Bone marrow (tissue), 2 donors: ENCODE data around the gene CCDC148.
A peak's percentile ranks its signal among the peaks of the same experiment; 100 is the strongest.

Source experiments
- DNase-seq, 2 donors: peaks; one replicate each; lab custom pipeline; 2025; lab: John Stamatoyannopoulos, UW

Gene CCDC148

DNA sequence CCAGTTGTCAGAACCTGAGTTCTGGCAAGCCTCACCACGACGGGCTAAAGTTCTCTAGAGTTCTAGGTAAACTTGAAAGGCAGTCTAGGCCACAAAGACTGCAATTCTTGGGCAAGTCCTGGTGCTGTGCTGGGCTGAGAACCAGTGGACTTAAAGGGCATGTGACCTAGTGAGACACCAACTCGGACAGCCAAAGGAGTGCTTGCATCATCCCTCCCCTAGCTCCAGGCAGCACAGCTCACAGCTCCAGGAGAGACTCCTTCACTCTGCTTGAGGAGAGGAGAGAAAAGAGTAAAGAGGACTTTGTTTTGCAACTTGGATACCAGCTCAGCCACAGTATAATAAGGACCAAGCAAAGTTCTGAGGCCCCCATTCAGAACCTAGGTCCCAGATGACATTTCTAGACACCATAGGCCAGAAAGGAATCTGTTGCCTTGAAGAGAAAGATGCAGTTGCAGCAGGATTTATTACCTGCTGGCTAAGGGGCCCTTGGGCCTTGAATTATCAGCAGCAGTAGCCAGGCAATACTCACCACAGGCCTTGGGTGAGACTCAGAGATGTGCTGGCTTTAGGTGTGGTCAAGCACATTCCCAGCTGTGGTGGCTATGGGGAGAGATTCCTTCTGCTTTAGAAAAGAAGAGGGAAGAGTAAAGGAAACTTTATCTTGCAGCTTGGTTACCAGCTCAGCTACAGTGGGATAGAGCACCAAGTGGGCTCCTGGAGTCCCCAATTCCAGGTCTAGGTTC is 303.1 kb downstream of the CCDC148 start:
- DNase-seq: no peak

DNA sequence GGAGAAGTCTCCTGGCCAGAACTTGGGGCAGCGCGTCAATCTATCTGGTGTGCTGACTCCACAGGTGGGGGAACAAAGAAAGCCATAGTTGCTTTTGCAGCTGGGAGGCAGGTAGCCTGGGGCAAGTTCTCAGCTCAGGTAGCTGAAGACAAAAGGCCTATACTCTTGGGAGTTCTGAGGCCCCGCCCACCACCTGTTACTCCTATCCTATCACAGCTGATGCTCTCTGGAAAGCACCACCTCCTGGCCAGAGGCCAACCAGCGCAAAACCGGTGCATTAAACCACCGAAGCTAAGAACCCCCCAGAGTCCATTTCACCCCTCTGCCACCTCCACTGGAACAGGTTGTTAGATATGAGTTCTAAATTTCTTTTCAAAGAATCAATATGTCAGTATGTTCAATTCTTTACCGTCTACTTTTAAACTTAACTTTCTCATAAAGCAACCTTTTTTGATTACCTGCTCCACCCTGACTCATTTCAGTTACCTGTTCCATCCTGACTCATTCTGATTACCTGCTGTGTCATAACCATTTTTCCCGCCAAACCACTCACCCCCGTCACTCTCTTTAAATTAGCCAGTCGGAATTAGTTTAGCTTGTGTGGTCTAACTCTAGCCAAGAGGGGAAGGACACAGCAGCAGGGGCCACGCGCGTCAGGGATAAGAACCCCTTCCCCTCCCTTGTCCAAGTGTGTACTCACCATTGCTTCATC is 311.5 kb downstream of the CCDC148 start:
- DNase-seq: no peak

DNA sequence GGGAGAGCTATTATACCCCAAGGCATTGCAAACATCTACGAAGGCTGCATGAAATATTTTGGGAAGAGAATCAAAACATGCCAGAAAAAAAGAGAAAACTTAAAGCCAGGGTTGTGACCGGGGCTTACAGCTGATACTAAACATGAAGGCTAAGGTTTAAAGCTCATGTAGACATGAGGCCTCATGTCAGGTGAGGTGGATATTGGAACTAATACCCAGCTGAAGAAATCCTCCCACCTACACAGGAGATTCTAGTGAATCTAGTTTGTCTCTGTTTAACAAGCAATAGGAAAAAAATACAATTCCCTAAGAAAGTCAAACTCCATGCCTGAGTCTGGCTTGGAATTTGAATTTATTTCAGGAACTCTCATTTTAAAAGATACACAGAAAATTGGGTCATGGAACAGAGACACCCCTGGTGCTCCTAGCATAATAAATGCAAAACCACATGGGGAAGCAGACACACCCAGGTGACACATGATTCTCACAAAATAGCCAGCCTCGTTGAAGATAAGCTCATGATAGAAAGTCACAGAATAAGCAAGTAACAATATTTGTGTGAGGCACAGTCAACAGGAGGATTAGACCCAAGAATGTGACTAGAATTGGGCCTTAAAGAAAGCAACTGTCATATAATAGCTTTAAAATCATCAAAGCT is 312.7 kb downstream of the CCDC148 start:
- no peak for DNase-seq

DNA sequence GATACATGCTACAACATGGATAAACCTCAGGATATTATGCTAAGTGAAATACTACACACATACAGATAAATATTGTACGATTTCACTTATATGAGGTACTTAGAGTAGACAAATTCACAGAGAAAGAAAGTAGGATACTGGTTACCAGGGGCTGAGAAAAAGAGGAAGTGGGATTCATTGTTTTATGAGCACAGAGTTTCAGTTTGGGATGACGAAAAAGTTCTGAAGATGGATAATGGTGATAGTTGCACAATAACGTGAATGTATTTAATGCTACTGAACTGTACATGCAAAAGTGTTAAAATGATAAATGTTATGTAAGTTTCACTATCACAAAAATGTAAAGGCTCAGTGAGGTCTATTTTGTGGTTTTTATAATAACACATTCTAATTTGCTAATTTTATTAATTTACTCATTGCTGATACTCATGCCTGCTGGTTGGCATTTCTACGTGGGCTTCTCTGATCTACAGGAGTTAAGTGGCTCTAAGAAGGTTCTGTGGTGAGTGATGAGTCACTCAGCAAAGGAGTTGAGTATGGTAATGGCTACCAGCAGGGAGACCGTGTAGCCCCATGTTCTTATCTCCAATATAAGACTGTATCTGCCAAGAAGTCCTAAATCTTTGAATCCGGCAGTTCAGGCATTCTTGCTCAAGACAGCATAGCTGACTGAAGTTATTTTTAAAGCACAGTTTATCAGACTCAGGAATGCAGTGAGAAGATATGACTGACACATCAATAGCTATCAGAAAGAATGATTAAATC is 313.8 kb downstream of the CCDC148 start:
- DNase-seq: peak in 1 of 2 donors; percentile 79

DNA sequence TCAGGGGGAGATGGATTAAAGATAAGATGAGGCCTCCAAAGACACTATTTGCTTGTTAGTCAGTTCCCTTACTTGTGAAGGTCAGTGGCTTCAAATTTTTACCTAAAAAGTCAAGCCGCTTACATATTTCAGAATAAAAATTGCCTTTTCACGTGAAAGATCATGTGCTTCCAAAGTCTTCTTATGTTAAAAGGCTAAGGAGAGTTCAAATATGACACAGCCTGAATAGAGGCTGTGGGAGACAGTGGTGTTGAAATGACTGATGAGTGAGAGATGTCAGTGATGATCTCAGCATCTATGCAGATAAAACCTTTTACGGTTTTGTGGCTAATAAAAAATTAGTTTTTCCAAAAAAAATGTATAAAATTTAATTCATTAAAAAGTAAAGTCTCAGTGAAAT is 314.4 kb downstream of the CCDC148 start:
- DNase-seq: no peak

DNA sequence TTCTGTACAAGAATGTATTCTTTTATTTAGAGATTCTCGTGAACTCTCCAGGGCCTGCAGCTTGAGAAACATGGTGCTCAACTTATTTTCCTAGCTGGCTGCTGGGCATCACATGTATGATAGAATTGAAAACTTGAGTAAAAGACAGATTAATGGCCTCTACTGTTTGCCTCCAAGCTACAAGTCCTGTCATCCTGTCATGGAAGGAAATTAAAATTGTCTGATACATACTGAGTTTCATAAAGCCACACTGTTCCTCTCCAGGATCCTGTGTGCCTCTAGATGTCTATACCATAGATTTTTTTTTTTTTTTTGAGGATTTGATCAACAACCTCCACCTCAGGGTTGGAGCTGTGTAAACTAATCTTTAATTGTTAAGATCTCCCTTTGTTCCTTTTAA is 316.4 kb downstream of the CCDC148 start:
- DNase-seq: no peak

DNA sequence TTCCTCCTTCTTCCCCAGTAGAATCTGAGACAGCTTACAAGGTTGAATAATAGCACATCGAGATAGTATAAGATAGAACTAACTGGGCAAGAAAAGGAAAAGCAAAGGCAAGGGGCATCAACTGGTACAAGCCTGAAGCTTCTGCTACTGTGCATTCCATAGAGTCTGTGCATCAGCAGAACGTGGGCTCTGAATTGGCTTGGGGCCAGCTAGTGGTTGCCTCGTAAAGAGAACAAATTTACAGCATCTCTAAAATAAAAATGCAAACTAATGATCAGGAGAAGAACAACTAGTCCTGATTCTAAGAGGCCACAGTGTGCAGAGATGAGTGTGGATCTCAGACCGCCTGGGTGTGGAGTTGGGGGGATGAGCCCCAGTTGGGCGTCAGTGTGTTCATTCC is 318.3 kb downstream of the CCDC148 start:
- no peak for DNase-seq

DNA sequence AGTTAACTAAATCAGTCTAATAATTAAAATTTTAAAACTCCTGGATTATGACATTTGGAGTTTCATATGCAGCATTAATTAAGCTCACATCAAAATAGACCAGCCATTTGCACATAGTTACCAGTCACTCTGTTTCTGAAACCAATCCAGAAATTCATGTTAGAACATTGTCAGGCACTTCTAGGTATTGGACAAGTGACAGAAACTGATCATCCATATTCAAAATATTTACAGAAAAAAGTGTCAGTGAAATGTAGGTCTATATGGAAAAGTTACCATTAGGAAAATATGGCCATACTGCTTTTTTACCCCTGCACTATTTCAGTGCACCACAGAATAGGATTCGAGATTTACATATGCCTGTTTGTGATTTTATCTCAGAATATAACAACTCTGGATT is 321.5 kb downstream of the CCDC148 start:
- DNase-seq: no peak

DNA sequence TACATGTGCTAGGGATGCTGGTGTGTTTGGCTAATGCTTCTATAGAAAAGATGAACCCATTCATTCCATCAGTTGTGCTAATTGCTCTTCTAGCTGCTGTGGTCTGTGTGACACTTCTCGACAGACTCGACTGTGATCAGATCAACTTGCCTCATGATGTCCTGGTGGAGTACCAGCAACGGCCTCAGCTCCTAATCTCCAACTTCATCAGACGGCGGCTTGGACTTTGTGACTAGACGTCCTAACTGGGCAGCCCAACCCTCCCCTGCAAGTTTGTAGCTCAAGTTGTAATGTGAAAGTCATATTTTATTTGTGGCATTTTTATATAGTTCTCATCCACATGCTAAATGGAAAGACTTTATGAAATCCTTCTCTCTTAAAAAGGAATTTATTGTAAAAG is 321.9 kb downstream of the CCDC148 start:
- no peak for DNase-seq

DNA sequence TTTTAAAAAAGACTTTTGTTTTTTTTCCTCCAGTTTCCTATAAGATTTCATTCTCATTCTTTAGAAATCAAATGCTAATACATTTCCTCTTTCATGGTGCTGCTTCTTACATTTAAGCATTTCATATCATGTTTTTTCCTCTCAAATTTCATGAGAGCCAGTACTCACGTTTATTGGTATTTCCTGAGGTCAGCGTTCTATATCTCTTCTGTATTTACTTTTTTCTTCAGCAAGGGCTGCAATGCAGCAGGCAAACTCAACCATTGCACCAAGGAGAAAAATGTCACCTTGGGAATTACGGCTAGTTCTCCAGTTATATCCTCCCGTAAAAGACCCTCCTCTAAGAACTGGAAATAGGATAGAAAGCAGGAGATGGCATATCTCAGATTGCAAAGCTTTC is 322.5 kb downstream of the CCDC148 start:
- no peak for DNase-seq

DNA sequence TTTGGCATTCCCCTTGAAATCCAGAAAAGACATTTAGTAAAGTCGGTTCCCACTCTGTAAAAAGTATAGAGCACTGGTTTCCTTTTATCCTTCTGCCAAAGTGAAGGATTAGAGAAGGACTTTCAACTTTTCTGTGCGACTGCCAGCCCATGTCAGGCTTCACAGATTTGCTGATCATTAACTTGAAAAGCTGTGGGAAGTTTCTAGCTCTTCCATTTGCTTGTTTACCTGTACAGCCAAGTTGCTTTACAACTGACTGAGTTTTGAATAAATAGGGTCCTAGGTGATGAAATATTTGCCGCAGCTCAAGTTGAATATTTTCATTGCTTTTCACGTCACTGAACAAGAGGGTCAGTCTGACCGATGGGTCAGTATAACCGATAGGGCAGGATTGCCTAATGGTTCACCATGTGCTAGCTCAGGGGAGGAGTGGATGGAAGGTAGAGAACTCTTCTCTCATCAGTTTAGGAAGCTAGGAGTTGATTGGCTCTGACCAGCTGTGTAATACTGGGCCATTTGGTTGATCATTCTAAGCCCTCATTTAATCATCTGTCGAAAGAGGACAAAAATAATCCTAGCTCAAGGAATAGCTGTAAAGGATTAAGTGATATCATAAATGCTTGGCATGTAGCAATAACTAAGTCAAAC is 324.5 kb downstream of the CCDC148 start:
- no peak for DNase-seq

DNA sequence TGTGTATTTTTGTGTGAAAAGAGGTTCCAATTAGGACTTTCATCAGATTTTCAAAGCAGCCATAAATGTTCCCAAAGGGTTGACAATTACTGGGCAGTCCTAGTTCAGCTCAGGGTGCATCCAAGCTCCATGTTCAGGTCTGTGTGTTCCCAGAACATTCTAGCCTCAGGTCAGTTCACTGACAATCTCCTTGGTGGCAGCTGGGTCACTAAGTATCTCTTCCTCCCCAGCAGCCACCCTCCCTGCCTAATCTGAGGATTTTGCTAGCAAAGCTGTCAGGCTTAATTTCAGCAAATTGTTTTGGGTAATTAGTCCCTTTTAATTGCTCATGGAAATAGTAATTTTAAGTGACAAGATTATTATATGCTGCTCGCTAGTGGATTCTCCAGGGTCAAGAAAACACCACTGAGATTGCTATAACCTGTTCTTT is 325.1 kb downstream of the CCDC148 start:
- no peak for DNase-seq

DNA sequence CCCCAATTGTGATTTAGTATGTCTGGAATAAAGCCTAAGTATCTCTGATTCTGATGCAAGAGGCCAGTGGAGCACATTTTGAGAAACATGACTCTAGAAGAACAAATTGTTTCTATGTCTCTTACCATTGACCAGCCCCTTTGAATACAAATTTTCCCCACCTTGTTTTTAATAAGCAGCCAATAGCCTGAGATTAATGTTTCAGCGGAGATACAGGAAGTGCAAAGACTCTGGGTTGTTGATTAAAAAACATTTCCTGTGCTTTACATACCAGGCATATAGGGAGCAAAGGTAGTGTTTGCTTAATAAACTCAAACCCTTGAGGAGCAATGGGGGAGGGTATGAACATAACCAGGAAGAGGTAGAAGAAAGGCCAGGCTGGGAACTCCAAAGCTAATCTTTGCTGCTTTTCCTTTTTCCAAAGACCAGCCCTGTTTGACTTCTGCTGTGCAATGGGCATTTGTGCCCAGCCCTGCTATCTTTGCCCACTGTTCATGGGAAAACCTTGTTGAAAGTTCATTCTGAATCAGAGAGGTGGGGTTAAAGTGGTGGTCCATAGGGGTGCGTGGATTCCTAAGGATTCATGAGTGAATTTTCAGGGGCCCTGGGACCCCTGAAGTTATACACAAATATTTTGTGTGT is 325.6 kb downstream of the CCDC148 start:
- DNase-seq: no peak

DNA sequence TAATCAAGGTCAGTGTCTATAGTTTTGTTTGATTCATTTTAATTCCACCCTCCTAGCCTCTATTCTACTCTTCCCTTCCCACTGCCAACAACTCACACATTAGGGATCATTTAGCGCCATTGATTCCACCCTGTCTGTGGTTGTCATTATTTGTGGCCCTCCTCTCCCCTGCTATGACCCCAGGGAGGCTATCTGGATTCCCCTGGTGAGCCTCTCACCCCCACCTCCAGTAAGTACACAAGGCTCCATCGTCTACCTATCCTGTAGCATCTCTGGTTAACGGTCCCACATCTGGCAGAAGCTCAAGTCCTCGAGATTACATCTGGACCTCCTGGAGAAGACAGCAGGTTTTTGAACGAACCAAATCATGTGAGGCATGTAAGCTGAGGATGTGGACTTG is 327.5 kb downstream of the CCDC148 start:
- no peak for DNase-seq

DNA sequence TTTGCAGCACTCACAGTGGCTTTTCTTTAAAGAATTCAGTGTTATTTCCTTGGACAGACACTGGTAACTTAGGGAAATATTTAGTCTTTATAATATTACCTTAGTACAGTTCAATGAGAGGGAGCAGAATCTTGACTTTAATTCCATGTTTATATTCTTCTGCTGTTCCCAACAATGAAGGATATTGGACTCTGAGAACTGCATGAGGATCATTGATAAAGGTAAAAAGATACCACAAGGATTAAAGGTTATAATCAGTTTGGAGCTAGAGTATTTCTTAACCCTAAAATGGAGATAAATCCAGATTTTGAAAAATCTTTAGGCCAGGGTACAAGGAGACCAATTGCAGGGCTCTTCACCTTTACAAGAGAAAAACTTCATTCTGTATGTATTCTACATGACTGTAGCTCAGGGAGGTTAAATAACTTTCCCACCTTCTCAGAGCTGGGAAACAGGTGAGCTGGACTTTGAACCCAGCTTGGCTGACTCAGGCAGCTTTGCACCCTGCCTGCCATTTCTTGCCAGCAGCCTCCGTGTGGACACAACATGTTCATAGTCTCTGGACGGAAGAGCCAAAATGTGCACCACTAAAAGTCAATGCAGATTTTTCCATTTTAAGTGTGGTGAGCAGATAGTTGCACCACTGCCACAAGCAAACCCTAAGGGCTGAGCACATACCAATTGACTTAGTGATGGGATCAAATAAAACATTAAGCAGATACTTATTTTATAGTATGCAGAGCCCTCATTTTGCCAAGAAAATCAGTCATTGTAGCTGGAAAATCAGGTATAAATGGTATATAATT is 328.2 kb downstream of the CCDC148 start:
- DNase-seq: no peak

DNA sequence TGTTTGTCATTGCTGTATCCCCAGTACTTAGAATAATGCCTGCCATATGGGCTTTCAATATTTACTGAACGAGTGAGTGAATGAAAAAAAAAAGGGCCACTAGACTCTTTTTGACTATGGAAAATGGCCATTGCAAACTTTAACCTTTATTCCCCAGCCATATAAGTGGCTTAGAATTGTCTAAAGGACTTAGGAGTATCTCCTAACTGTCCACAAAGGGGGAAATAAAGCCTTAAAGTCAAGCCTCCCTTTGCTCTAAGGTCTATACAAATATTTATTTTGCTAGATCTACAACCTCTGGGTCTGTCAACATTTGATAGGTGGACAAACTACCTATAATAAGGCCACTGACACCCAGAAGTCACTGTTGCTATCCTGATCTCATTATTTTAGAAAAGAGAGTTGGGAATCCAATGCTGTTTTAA is 329.2 kb downstream of the CCDC148 start:
- DNase-seq: no peak

DNA sequence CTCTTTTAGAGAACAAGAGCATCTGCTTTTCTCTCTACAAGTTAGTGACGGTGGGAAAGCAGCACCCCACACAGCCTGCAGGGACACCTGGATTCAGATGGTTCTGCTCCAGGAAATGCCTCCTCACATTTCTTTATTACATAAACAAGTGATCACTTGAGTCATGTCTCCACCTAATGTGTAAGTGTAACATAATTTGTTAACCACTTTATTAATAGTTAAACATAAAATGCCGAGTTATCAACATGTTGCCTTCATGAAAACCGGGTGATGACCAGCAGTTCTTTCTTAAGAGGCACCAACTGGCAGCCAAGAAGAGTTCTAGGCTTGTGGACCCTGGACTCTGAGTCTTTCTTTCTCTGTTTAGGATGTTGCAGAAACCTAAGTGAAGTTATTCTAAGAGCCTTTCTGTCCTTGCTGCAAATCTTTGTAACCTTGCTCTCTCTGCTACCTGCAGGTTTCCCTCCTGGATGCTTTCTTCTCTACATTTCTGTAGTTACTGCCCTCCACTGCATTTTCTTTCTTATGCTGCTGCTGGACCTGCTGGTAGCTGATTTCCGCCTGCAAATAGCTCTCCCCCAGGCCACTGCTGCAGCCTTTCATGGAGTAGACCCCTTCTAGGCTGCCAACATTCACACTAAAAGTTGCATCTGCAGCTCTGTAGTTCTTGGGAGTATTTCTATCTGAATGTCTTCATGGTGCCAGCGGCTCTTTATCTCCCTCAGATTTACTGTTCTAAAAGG is 330.6 kb downstream of the CCDC148 start:
- no peak for DNase-seq

DNA sequence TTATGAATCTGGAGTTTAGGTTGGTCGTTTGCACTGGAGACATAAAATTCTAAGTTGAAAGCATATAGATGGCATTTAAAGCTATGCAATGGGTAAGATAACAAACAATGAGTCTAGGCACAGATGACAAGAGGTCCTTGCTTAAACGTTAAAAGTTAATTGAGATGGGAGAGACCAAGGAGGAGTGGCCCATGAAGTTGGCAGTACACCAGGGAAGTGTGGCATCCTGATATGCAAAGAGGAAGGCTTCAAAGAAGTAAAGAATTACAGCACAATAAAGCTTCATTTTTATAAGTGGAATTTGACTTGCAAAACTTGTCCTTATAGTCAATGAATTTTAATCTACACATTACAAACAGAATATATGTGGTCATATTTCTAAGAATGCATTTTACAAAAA is 331.7 kb downstream of the CCDC148 start:
- no peak for DNase-seq
